ENCODE measurements around the gene ZFYVE26.

The ZFYVE26 gene

GRCh38 chr14:67814821-67815220 lies 1.6 kb downstream of the ZFYVE26 start:
- no peak for ATAC-seq
- no peak for TF ChIP-seq POU6F1 (CRISPR knock-in tag; IDR thresholded peaks at IDR 0.05; ENCODE audit: borderline replicate concordance, low read depth)
- no peak for TF ChIP-seq ZFP30 (CRISPR knock-in tag; IDR thresholded peaks at IDR 0.05)
- TF ChIP-seq TCF4 (CRISPR knock-in tag; IDR thresholded peaks at IDR 0.05; ENCODE audit: borderline replicate concordance), result no peak
- TF ChIP-seq ESRRG (CRISPR knock-in tag; IDR thresholded peaks at IDR 0.05), result no peak
- TF ChIP-seq CSRNP3 (CRISPR knock-in tag; IDR thresholded peaks at IDR 0.05), result no peak
- no peak for TF ChIP-seq ARNTL (CRISPR knock-in tag; IDR thresholded peaks at IDR 0.05; ENCODE audit: borderline replicate concordance, low read depth)
- no peak for TF ChIP-seq GLIS3 (CRISPR knock-in tag; IDR thresholded peaks at IDR 0.05)
- no peak for TF ChIP-seq PATZ1 (CRISPR knock-in tag; IDR thresholded peaks at IDR 0.05; ENCODE audit: borderline replicate concordance)
- no peak for TF ChIP-seq ZNF70 (CRISPR knock-in tag; IDR thresholded peaks at IDR 0.05)
- TF ChIP-seq TSHZ2 (CRISPR knock-in tag; IDR thresholded peaks at IDR 0.05), result no peak
- no peak for TF ChIP-seq RARB (CRISPR knock-in tag; IDR thresholded peaks at IDR 0.05)
- TF ChIP-seq TOX (CRISPR knock-in tag; IDR thresholded peaks at IDR 0.05; ENCODE audit: borderline replicate concordance), result no peak
- no peak for TF ChIP-seq ZFP3 (CRISPR knock-in tag; IDR thresholded peaks at IDR 0.05)
- no peak for TF ChIP-seq SNAI2 (CRISPR knock-in tag; IDR thresholded peaks at IDR 0.05)
- TF ChIP-seq ZC3H10 (CRISPR knock-in tag; IDR thresholded peaks at IDR 0.05), result no peak
- TF ChIP-seq PPARA (CRISPR knock-in tag; IDR thresholded peaks at IDR 0.05; ENCODE audit: borderline replicate concordance), result no peak
- TF ChIP-seq CREB5 (CRISPR knock-in tag; IDR thresholded peaks at IDR 0.05; ENCODE audit: low read depth), result no peak
- TF ChIP-seq BACH2 (CRISPR knock-in tag; IDR thresholded peaks at IDR 0.05; ENCODE audit: borderline replicate concordance), result no peak

- no peak for ATAC-seq
- TF ChIP-seq CSRNP3 (CRISPR knock-in tag; IDR thresholded peaks at IDR 0.05) (no peak), SNAI2 (CRISPR knock-in tag; IDR thresholded peaks at IDR 0.05) (no peak), ARNTL (CRISPR knock-in tag; IDR thresholded peaks at IDR 0.05; ENCODE audit: borderline replicate concordance, low read depth) (no peak), CREB5 (CRISPR knock-in tag; IDR thresholded peaks at IDR 0.05; ENCODE audit: low read depth) (no peak), TCF4 (CRISPR knock-in tag; IDR thresholded peaks at IDR 0.05; ENCODE audit: borderline replicate concordance) (no peak), ZFP3 (CRISPR knock-in tag; IDR thresholded peaks at IDR 0.05) (no peak), GLIS3 (CRISPR knock-in tag; IDR thresholded peaks at IDR 0.05) (no peak), TOX (CRISPR knock-in tag; IDR thresholded peaks at IDR 0.05; ENCODE audit: borderline replicate concordance) (no peak), ZNF8 (CRISPR knock-in tag; IDR thresholded peaks at IDR 0.05) (no peak), ISL1 (CRISPR knock-in tag; IDR thresholded peaks at IDR 0.05) (no peak), ESRRG (CRISPR knock-in tag; IDR thresholded peaks at IDR 0.05) (no peak), BACH2 (CRISPR knock-in tag; IDR thresholded peaks at IDR 0.05; ENCODE audit: borderline replicate concordance) (no peak), PPARA (CRISPR knock-in tag; IDR thresholded peaks at IDR 0.05; ENCODE audit: borderline replicate concordance) (no peak), RARB (CRISPR knock-in tag; IDR thresholded peaks at IDR 0.05) (no peak), POU6F1 (CRISPR knock-in tag; IDR thresholded peaks at IDR 0.05; ENCODE audit: borderline replicate concordance, low read depth) (no peak), ZNF70 (CRISPR knock-in tag; IDR thresholded peaks at IDR 0.05) (no peak), CSDC2 (CRISPR knock-in tag; IDR thresholded peaks at IDR 0.05) (no peak), PATZ1 (CRISPR knock-in tag; IDR thresholded peaks at IDR 0.05; ENCODE audit: borderline replicate concordance) (no peak)
These were observed 10.1 kb downstream of the ZFYVE26 start for GRCh38 chr14:67806246-67806645.

Measured in SK-N-SH treated with all-trans-retinoic acid at 6 μM for 48 hours (cell line).